ENCODE data around the gene GPR75. TPM values are rescaled to one million over a fixed set of nuclear protein-coding genes. Genes with fewer than 3 reads are reported as not detected.

GPR75 gene
- total RNA-seq, 1 experiment from 2014 or later, result 5.3 TPM

DNA sequence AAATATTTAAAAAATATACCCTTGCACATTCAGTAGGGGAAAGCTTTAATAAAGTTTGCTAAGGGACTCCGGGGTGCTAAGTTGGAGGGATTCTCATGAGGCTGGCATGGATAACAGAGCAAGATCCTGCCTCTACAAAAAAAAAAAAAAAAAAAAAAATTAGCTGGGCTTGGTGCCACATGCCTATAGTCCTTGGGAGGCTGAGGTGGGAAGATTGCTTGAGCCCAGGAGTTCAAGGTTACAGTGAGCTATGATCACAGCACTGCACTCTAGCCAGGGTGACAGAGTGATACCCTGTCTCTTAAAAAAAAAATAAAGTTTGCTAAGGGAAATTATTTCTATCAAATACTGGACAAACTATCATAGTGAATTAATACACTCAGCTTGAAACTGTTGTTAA, 17.3 kb upstream of the GPR75 start:
- Histone ChIP-seq H2BK15ac (ENCODE audit: low read depth, low read length) (no peak overlapping the region), H2BK12ac (ENCODE audit: insufficient read length, low read depth, low read length) (no peak overlapping the region), H3K27me3 (ENCODE audit: insufficient read depth, low read length) (no peaks in the 10 kb centered on the region), H2AFZ (ENCODE audit: low read length) (no peak overlapping the region), H4K8ac (replicated peaks; ENCODE audit: insufficient read length, low read depth, low read length) (no peak overlapping the region), H3K4me2 (ENCODE audit: insufficient read depth, insufficient read length, low read length) (no peak overlapping the region), H4K5ac (ENCODE audit: insufficient read length, low read depth, low read length) (no peak overlapping the region), H3K14ac (ENCODE audit: insufficient read depth, low read length) (no peak overlapping the region), H2AK5ac (ENCODE audit: insufficient read length, low read length) (no peak overlapping the region), H4K20me1 (ENCODE audit: control insufficient read depth, insufficient read depth, insufficient read length) (no peaks in the 10 kb centered on the region), H3K23ac (ENCODE audit: insufficient read length, low read depth, low read length) (no peak overlapping the region), H3K18ac (ENCODE audit: insufficient read length, low read depth, low read length) (no peak overlapping the region), H3K4me1 (ENCODE audit: insufficient read depth, low read length) (no peaks in the 10 kb centered on the region), H3T11ph (ENCODE audit: low read length) (no peak overlapping the region), H2BK120ac (ENCODE audit: low read depth, low read length, poor library complexity, severe bottlenecking) (no peak overlapping the region), H3K4ac (ENCODE audit: low read depth, low read length) (no peak overlapping the region), H3K79me1 (ENCODE audit: insufficient read depth, low read depth, low read length, poor library complexity, severe bottlenecking) (no peaks in the 10 kb centered on the region), H2BK5ac (ENCODE audit: insufficient read length, low read length) (no peak overlapping the region), H3K79me2 (ENCODE audit: insufficient read depth, low read length) (no peaks in the 10 kb centered on the region), H3K56ac (ENCODE audit: insufficient read length, low read depth, low read length) (no peak overlapping the region), H3K23me2 (ENCODE audit: insufficient read length, low read depth, low read length, poor library complexity, severe bottlenecking) (no peaks in the 10 kb centered on the region), H3K9me3 (ENCODE audit: control insufficient read depth, low read depth, low read length) (no peaks in the 10 kb centered on the region), H3K9ac (ENCODE audit: extremely low read depth, insufficient read length, low read length) (no peak overlapping the region), H4K91ac (ENCODE audit: insufficient read length, low read depth, low read length) (no peak overlapping the region), H2BK20ac (ENCODE audit: low read depth, low read length, poor library complexity, severe bottlenecking) (no peak overlapping the region), H3K27ac (ENCODE audit: insufficient read length, low read depth, low read length) (no peak overlapping the region)
- no peak for DNase-seq
- Mint-ChIP-seq H3K4me3 (no peak overlapping the region), H3K36me3 (ENCODE audit: insufficient read depth in 1 of 3, low read depth in 3 of 3) (peaks cover 39 to 64% (median 56%) of the 10 kb centered on the region in 3 experiments), H3K27me3 (ENCODE audit: low read depth) (no peaks in the 10 kb centered on the region), H3K27ac (peak overlapping the region in 2 of 3 experiments; percentile 48 to 81; a peak in 1 of 7 replicates), H3K4me1 (peaks cover 15 to 16% of the 10 kb centered on the region in 2 experiments), H3K9me3 (no peaks in the 10 kb centered on the region)
- no CpG with 5 or more reads among the region's 1 CpG for WGBS (ENCODE audit: extremely low coverage, insufficient read length, low lambda C conversion rate)
- TF ChIP-seq CTCF (conservative IDR thresholded peaks at IDR 0.05), result no peak
